Stomach smooth muscle (tissue), 2 donors: Measurements from ENCODE around the gene POGLUT2.
"Not testable (repeated sequence)": the region's sequence is repeated elsewhere in the genome, so short reads cannot be mapped to it uniquely, and the experiment has no call there.

ENCODE experiments used
- H3K27ac ChIP-seq: one replicate; pipeline ENCODE4 v1.7.0; 2013; ENCODE audit warnings: mild to moderate bottlenecking, low read length, inconsistent platforms
- H3K27me3 ChIP-seq, 2 donors: one replicate each; pipeline ENCODE4 v1.7.0; 2013; ENCODE audit warnings: low read length in 2 of 2; ENCODE audit not compliant: insufficient read depth in 2 of 2, control insufficient read depth in 1 of 2
- H3K36me3 ChIP-seq, 2 donors: one replicate each; pipeline ENCODE4 v1.7.0; 2013; ENCODE audit warnings: low read length in 2 of 2; ENCODE audit not compliant: control insufficient read depth in 2 of 2, insufficient read depth in 2 of 2
- H3K4me1 ChIP-seq: one replicate; pipeline ENCODE4 v1.7.0; 2013; ENCODE audit warnings: low read length; ENCODE audit not compliant: control insufficient read depth, insufficient read depth
- H3K4me3 ChIP-seq, 2 donors: one replicate each; pipeline ENCODE4 v1.7.0; 2013; ENCODE audit warnings: low read length in 2 of 2
- H3K9ac ChIP-seq, 2 donors: one replicate each; pipeline ENCODE4 v1.7.0; 2013; ENCODE audit warnings: low read length in 2 of 2, mild to moderate bottlenecking in 1 of 2
- H3K9me3 ChIP-seq, 2 donors: one replicate each; pipeline ENCODE4 v1.7.0; 2013; ENCODE audit warnings: low read length in 2 of 2; ENCODE audit not compliant: control insufficient read depth in 2 of 2
- donor health status: healthy.
- donor health status: Pancreatic carcinoma.

POGLUT2 gene

GRCh38 chr13:102807699-102808098, 8.9 kb upstream of the POGLUT2 start:
- Histone ChIP-seq H3K9me3 (no peaks in the 10 kb centered on the region), H3K9ac (no peak overlapping the region), H3K4me3 (no peak overlapping the region), H3K4me1 (no peaks in the 10 kb centered on the region), H3K36me3 (no peaks in the 10 kb centered on the region), H3K27me3 (no peaks in the 10 kb centered on the region), H3K27ac (no peak overlapping the region)

- H3K27ac ChIP-seq = no peak overlapping the region
- no peaks in the 10 kb centered on the region for H3K9me3 ChIP-seq
- H3K4me1 ChIP-seq = peaks cover 5% of the 10 kb centered on the region
- no peaks in the 10 kb centered on the region for H3K27me3 ChIP-seq
- no peak overlapping the region for H3K9ac ChIP-seq
- H3K36me3 ChIP-seq = no peaks in the 10 kb centered on the region
- H3K4me3 ChIP-seq = no peak overlapping the region
Observed at GRCh38 chr13:102805680-102806079, 6.9 kb upstream of the POGLUT2 start.

- Histone ChIP-seq H3K36me3 (no peaks in the 10 kb centered on the region), H3K4me3 (peak overlapping the region; percentile 72 to 93), H3K27ac (peak overlapping the region; percentile 71), H3K9ac (peak overlapping the region; percentile 82), H3K4me1 (peaks cover 21% of the 10 kb centered on the region), H3K9me3 (no peaks in the 10 kb centered on the region), H3K27me3 (no peaks in the 10 kb centered on the region)
Observed at GRCh38 chr13:102800145-102801041, 1.6 kb upstream of the POGLUT2 start.

- H3K27me3 ChIP-seq = no peaks in the 10 kb centered on the region
- H3K36me3 ChIP-seq = no peaks in the 10 kb centered on the region
- peak overlapping the region; percentile 72 to 93 for H3K4me3 ChIP-seq
- H3K9me3 ChIP-seq = no peaks in the 10 kb centered on the region
- H3K4me1 ChIP-seq = peaks cover 21% of the 10 kb centered on the region
- peak overlapping the region; percentile 82 for H3K9ac ChIP-seq
- H3K27ac ChIP-seq = peak overlapping the region; percentile 71
Observed at GRCh38 chr13:102799426-102800144, 809 bp upstream of the POGLUT2 start.

GRCh38 chr13:102793611-102794355, 5.0 kb downstream of the POGLUT2 start:
- H3K27me3 ChIP-seq = no peaks in the 10 kb centered on the region
- H3K36me3 ChIP-seq = peaks cover 6 to 12% of the 10 kb centered on the region in 2 donors
- H3K4me3 ChIP-seq = no peak overlapping the region
- no peaks in the 10 kb centered on the region for H3K9me3 ChIP-seq
- H3K27ac ChIP-seq = no peak overlapping the region
- H3K4me1 ChIP-seq = peaks cover 6% of the 10 kb centered on the region
- no peak overlapping the region for H3K9ac ChIP-seq

GRCh38 chr13:102792396-102792795, 6.4 kb downstream of the POGLUT2 start:
- Histone ChIP-seq H3K9ac (no peak overlapping the region), H3K36me3 (peaks cover 6 to 19% of the 10 kb centered on the region in 2 donors), H3K9me3 (no peaks in the 10 kb centered on the region), H3K4me3 (no peak overlapping the region), H3K27ac (no peak overlapping the region), H3K4me1 (no peaks in the 10 kb centered on the region), H3K27me3 (no peaks in the 10 kb centered on the region)

- no peaks in the 10 kb centered on the region for H3K27me3 ChIP-seq
- H3K4me1 ChIP-seq = no peaks in the 10 kb centered on the region
- H3K9me3 ChIP-seq = no peaks in the 10 kb centered on the region
- no peak overlapping the region for H3K4me3 ChIP-seq
- H3K27ac ChIP-seq = no peak overlapping the region
- no peak overlapping the region for H3K9ac ChIP-seq
- H3K36me3 ChIP-seq = peaks cover 6 to 21% of the 10 kb centered on the region in 2 donors
Observed at GRCh38 chr13:102788683-102789082, 10.1 kb downstream of the POGLUT2 start.

GRCh38 chr13:102784483-102784882, 14.3 kb downstream of the POGLUT2 start:
- H3K27me3 ChIP-seq = no peaks in the 10 kb centered on the region
- H3K36me3 ChIP-seq = peaks cover 0 to 12% of the 10 kb centered on the region in 2 donors
- H3K4me3 ChIP-seq = no peak overlapping the region
- no peaks in the 10 kb centered on the region for H3K9me3 ChIP-seq
- no peak overlapping the region for H3K9ac ChIP-seq
- H3K4me1 ChIP-seq = no peaks in the 10 kb centered on the region
- H3K27ac ChIP-seq = no peak overlapping the region

GRCh38 chr13:102781591-102781990, 17.2 kb downstream of the POGLUT2 start:
- Histone ChIP-seq H3K36me3 (peaks cover 0 to 4% of the 10 kb centered on the region in 2 donors), H3K27me3 (no peaks in the 10 kb centered on the region), H3K4me3 (no peak overlapping the region), H3K9me3 (no peaks in the 10 kb centered on the region), H3K27ac (no peak overlapping the region), H3K9ac (no peak overlapping the region), H3K4me1 (no peaks in the 10 kb centered on the region)

- not testable (repeated sequence) for H3K4me1 ChIP-seq, H3K36me3 ChIP-seq, H3K9me3 ChIP-seq, H3K9ac ChIP-seq, H3K27me3 ChIP-seq, H3K27ac ChIP-seq, H3K4me3 ChIP-seq
Observed at GRCh38 chr13:102780656-102781055, 18.1 kb downstream of the POGLUT2 start.
